ENCODE results near the gene IZUMO3. TPM values are rescaled to one million over a fixed set of nuclear protein-coding genes. Genes with fewer than 3 reads are reported as not detected.

Gene IZUMO3
- not detected for total RNA-seq (ENCODE audit: unreplicated experiment)
- long read RNA-seq, result 0 reads

- Mint-ChIP-seq H3K4me3 (ENCODE audit: unreplicated experiment) (no peak within 1 kb of the TSS), H3K4me1 (ENCODE audit: unreplicated experiment) (no peaks in the 10 kb centered on the region), H3K36me3 (ENCODE audit: low read depth, unreplicated experiment) (no peaks in the 10 kb centered on the region), H3K9me3 (ENCODE audit: unreplicated experiment) (no peaks in the 10 kb centered on the region), H3K27me3 (ENCODE audit: unreplicated experiment) (no peaks in the 10 kb centered on the region), H3K27ac (ENCODE audit: unreplicated experiment) (no peak within 1 kb of the TSS)
- no peak for TF ChIP-seq CTCF (IDR thresholded peaks at IDR 0.05; ENCODE audit: unreplicated experiment)
- DNase-seq (ENCODE audit: low spot score), result no peak
Measured at GRCh38 chr9:24545847-24546522, at the start of gene IZUMO3. TSS of gene IZUMO3 (minus strand) at chr9:24545897. CDS start at chr9:24545649, 248 bp downstream.

GRCh38 chr9:24594234-24594850, 48.6 kb upstream of the IZUMO3 start:
- no peaks in the 10 kb centered on the region for H3K27me3 Mint-ChIP-seq (ENCODE audit: unreplicated experiment)
- DNase-seq (ENCODE audit: low spot score), result no peak
- no peak overlapping the region for H3K27ac Mint-ChIP-seq (ENCODE audit: unreplicated experiment)
- no peaks in the 10 kb centered on the region for H3K9me3 Mint-ChIP-seq (ENCODE audit: unreplicated experiment)
- peaks cover 4% of the 10 kb centered on the region for H3K4me1 Mint-ChIP-seq (ENCODE audit: unreplicated experiment)
- TF ChIP-seq CTCF (IDR thresholded peaks at IDR 0.05; ENCODE audit: unreplicated experiment), result no peak
- H3K36me3 Mint-ChIP-seq (ENCODE audit: low read depth, unreplicated experiment), result no peaks in the 10 kb centered on the region
- no peak overlapping the region for H3K4me3 Mint-ChIP-seq (ENCODE audit: unreplicated experiment)

- no peaks in the 10 kb centered on the region for H3K4me1 Mint-ChIP-seq (ENCODE audit: unreplicated experiment)
Measured at GRCh38 chr9:24590432-24590831, 44.7 kb upstream of the IZUMO3 start.

GRCh38 chr9:24587883-24588282, 42.2 kb upstream of the IZUMO3 start:
- H3K9me3 Mint-ChIP-seq (ENCODE audit: unreplicated experiment), result no peaks in the 10 kb centered on the region
- H3K4me3 Mint-ChIP-seq (ENCODE audit: unreplicated experiment), result no peak overlapping the region
- no peak for DNase-seq (ENCODE audit: low spot score)
- H3K27ac Mint-ChIP-seq (ENCODE audit: unreplicated experiment), result no peak overlapping the region
- no peaks in the 10 kb centered on the region for H3K36me3 Mint-ChIP-seq (ENCODE audit: low read depth, unreplicated experiment)
- H3K4me1 Mint-ChIP-seq (ENCODE audit: unreplicated experiment), result no peaks in the 10 kb centered on the region
- no peak for TF ChIP-seq CTCF (IDR thresholded peaks at IDR 0.05; ENCODE audit: unreplicated experiment)
- H3K27me3 Mint-ChIP-seq (ENCODE audit: unreplicated experiment), result no peaks in the 10 kb centered on the region

More at GRCh38 chr9:24590432-24590831, 44.7 kb upstream of the IZUMO3 start:
- TF ChIP-seq CTCF (IDR thresholded peaks at IDR 0.05; ENCODE audit: unreplicated experiment), result no peak
- H3K9me3 Mint-ChIP-seq (ENCODE audit: unreplicated experiment), result no peaks in the 10 kb centered on the region
- H3K27me3 Mint-ChIP-seq (ENCODE audit: unreplicated experiment), result no peaks in the 10 kb centered on the region
- no peak for DNase-seq (ENCODE audit: low spot score)
- no peak overlapping the region for H3K27ac Mint-ChIP-seq (ENCODE audit: unreplicated experiment)
- H3K36me3 Mint-ChIP-seq (ENCODE audit: low read depth, unreplicated experiment), result no peaks in the 10 kb centered on the region
- no peak overlapping the region for H3K4me3 Mint-ChIP-seq (ENCODE audit: unreplicated experiment)
